Midbrain (tissue), 1 donor: ENCODE measurements around the gene FZD4.
"Not testable (repeated sequence)": the region's sequence is repeated elsewhere in the genome, so short reads cannot be mapped to it uniquely, and the experiment has no call there.

Experiments
- DNase-seq: peaks from one replicate; lab custom pipeline; 2025; lab: John Stamatoyannopoulos, UW

The FZD4 gene

DNA sequence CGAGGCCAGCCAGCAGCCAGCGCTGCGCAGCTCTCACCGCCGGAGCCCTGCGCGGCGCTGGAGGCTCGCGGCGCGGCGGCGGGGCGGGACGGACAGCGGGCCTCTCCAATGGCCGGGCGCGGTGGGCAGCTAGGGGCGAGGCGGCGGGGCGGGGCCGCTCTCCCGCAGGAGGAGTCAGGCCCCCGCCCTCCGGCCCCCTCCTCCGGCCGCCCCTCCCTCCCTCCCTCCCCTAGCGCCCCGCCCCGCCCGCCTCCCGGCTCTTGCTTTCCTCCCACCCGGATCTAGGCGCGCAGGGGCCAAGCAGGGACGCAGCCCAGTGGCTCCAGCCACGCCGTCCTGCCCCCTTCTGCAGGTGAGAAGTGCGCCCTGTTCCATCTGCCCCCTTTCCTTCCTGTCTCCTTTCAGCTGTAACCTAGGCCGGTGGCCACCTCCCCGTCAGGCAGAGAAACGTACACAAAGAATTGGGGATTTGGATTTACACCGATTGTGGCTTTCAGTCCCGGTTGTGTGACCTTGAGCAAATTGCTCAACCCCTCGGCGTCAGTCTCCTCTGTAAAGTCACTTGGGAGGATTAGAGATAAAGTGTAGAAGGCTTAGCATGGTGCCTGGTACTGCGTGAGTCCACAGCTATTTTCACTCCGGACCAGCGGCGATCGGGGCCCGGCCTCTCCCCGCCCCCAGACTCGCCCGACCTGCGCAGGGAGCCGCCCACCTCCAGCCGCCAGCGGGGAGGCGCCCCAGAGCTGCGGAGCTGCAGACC lies at the start of gene FZD4:
FZD4 (minus strand) TSS at position 35 of the 760 bp plus-strand sequence. CDS start 310 bp downstream, outside the sequence.
- peak; percentile 86 for DNase-seq

DNA sequence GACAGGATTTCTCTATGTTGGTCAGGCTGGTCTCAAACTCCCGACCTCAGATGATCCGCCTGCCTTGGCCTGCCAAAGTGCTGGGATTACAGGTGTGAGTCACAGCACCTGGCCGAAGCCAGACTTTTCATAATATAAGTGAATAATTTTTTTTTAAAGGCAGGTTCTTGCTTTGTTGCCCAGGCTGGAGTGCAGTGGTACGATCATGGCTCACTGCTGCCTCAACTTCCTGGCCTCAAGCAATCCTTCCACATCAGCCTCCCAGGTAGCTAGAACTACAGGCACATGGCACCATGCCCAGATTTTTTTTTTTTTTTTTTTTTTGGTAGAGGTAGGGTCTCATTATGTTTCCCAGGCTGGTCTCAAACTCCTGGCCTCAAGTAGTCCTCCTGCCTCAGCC lies 49.1 kb upstream of the FZD4 start:
- not testable (repeated sequence) for DNase-seq

DNA sequence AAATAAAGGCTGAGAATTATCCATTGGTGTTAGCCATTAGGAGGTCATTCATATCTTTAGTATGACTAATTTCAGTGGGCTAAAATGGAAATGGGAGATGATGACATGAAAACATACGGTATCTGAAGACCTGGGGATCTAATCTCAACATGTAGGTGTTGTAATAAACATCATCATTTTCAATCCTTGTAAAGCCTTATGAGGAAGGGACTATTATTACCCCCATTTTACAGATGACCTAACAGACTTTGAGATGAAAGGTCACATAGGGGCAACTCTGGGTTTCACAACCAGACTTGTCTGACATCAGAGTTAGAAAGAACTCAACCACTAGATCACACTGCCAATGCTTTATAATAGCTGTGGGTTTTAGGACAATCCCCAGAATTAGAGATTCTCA lies 47.7 kb upstream of the FZD4 start:
- DNase-seq = no peak

DNA sequence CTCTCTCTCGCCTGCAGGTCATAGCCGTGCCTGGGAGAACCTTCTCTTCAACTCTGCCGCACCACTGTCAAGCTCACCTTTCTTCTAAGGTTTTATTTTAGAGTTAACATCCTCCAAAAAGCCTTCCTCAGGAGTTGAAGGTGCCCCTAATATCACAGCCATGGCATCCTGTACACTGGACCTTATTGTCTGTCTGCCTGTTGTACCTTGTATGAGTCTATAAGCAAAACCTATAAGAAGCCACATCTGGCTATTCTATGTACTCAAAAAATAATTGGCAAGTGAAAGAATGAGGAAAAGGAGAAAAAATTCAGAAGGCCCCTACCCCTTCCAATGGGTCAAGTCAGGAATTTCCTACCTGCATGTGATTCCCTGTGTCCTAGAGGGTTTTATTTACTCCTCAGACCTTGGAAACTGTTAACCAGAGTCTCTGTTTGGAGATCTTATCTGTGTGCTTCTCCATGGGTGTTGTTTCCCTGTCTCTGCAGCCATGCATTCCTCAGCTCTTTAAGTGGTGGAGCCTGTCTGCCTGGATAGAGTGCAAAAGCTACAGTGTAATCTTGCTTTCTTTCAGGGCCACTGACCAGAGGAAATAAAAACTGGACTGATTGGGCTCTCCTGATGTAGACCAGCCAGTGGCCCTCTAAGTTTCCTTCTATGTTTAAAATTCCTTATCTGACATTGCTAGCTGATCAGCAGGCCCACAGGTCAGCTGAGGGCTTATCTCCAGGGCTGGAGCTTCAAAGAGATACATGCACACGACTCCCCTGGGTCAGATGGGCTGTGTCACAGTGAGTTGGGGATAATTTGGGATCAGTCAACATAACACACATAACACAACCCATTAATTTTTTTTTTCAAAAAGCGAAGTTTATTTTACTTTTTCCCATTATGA lies 44.9 kb upstream of the FZD4 start:
- DNase-seq = no peak

DNA sequence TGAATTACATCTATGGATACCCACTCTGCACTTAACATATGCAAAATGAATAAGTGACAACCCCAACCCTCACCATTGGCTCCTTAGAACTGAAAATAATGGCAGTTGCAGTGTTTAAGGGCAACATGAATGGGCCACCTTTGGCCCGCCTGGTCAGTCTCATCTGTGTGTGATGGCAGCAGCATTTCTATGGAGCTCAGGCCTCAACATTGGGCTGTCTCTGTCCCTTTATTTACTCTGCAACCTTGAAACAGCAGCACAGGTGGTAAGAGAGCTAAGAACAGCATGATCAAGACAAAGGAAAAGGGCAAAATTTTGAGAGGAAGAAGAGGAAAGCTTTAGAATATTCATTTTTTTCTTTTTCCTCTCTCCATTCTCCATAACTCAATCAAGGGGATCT lies 44.2 kb upstream of the FZD4 start:
- no peak for DNase-seq

DNA sequence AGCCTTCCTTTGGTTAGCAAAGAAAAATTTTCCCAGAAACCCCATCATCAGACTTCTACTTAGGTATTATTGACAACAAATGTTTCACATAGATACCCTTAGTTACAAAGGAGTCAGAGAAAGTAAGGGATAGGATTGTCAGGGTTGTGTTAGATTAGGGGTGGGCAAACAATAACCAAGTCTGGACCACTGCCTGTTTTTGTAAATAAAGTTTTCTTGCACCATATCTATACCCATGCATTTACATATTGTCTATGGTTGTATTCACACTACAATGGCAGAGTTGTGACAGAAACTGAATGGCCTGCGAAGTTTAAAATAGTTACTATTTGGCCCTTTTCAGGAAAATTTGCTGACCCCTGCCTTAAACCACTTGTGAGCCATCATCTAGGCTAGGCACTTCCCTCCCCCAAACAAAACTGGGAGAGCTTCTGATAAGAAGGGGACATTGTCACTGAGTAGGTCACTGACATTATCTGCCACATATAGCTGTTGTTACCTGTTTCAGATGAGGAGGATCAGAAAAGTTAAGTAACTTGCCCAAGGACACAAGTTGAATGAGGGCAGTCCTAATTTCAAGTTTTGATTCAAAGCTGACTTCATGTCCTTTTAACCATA lies 41.9 kb upstream of the FZD4 start:
- no peak for DNase-seq

DNA sequence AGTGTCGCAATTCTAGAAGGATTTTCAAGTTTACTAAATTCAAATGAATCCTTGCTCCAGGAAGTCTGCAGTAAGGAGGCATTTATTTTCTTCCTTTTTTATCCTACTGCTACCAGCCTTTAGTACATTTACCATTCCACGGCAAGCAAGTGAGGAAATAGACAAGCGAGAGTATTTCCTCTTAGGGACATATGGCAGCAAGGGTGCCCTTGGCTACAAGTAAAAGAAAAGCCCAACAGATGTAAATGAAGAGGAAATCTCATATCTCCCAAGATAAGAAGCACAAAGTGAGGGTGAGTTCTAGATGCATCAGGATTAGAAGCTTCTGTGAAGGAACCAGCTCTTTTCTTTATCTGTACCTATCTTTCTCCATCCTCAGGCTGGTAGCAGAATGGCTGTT lies 37.8 kb upstream of the FZD4 start:
- DNase-seq = no peak

DNA sequence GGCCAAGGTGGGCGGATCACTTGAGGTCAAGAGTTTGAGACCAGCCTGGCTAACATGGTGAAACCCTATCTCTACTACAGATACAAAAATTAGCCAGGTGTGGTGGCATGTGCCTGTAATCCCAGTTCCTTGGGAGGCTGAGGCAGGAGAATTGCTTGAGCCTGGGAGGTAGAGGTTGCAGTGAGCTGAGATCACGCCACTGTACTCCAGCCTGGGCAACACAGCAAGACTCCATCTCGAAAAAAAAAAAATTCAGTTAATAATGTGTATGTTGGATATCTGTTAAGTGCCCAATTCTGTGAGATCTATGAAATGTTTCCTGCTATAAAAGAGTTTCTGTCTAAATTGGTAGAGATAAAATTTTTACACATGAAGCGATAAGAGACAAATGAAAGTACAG lies 37.1 kb upstream of the FZD4 start:
- not testable (repeated sequence) for DNase-seq

DNA sequence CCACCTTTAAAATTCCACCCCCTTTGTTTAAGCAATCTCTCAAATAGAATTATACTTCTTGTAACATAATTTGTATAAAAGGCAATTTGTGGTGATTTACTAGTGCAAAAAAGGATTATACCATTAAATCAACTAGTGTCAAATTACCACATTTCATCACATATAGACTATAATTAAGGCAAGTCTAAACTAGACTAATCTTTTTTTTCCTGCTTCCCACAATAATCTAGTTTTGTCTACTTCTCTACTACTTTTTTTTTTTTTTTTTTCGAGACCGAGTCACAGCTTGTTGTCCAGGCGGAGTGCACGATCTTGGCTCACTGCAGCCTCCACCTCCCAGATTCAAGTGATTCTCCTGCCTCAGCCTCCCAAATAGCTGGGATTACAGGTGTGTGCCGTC lies 36.1 kb upstream of the FZD4 start:
- no peak for DNase-seq

DNA sequence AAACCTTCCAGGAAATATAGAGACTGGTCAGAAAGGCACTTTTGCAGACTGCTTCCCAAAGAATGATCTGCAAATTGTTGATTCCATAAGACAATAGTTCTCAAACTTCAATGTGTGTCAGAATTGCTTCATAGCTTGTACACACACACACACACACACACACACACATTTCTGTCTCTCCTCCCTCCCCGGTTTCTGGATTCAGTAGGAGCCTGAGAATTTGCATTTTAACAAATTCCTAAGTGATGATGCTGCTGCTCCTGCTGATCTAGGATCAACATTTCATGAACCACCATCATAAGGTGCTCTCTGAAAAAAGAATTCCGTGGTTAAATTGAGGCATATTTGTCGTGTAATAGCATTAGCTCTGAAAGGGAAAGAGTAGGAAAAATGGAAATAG lies 35.3 kb upstream of the FZD4 start:
- no peak for DNase-seq

DNA sequence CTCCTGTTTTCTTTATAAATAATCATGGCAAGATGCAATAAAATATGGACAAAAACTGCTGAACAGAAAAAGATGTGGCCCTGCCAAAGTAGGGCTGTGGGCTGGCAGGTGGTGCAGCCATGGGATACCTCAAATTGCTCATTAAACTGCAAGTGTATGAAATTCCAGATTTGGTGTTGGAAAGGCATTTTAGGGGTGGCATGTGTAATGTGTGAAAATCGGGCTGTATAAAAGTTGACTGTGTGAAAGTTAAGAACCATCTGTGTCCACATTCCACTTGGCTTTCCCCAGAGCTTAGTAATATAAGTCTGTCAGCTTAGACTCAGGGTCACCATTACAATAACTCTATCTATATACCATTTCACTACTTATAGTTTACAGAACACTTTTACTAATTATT lies 34.8 kb upstream of the FZD4 start:
- DNase-seq = no peak

DNA sequence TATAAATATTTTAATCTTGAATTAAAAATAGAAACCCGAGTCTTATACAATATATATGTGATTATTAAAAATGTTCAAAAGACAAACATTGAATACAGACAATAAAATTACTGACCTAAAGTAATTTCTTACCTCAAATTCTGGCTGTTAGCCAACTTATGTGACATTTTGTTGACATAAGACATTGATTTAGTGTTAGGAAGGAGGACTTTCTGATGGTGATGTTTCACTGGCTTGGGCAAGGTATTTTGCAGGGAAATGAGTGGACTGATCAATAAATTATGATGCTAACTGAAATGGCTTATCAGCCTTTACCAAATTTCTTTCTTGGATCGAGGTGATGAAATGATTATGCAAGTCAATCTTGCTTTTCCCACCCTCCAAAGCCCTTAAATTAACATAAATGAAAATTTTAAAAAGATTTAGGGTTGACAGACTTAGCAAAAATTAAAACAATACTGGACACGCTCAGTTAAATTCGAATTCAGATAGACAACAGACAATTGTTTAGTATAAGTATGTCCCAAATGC lies 33.2 kb upstream of the FZD4 start:
- DNase-seq = no peak

DNA sequence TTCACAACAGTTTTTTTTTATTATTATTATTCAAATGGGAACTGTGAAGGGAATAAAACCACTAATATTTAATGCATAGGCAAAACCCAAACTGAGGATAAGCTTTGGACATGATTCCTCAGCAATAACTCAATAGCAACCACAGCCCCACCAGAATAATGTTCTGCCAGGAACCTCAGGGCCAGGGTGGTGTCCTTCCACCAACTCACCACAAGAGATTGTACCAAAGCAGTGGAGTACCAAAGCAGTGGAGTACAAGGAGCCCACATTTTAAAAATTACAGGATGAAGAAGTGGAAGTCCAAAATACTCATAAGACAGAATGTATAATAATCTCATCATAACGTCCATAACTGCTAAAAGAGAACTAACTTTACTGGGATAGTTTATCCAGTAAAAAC lies 32.5 kb upstream of the FZD4 start:
- no peak for DNase-seq

DNA sequence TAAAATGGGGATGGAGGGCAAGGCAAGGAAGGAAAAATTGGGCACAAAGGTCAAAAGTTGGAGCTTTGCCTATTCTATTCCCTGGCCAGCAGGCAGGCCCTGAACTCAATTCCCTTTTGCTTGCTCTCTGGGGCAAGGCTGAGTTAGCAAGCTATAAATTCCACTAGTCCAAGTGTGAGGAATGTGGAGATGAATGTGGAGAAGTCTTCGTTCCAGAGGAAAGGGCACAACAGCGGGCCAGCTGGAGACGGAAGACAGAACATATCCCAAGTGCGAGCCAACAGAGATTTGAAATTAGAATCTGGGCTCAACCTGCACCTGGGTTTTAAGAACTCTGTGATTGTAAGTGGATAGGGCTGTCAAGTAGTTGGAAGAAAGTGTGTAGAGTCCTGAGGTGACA lies 29.5 kb upstream of the FZD4 start:
- no peak for DNase-seq

DNA sequence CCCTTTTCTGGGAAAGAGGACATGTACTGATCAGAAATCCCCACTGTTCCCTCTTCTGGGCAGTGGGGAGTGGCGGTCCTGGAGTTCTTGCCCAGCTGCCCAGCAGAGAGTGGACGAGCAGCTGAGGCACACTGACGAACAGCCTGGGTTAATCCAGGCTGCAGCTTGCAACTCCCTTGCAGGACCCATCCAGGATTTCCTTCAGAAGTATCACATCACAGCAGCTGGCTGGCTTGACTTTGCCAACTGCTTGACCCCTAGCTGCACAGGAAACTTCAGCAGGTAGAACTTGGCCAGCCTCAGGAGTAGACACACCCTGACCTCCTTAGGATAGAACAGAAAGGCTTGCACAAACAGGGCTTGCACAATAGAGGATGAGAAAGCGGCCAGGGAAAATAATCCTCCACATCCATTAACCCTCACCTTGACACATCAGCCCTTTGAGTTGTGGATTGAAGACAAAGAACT lies 27.9 kb upstream of the FZD4 start:
- DNase-seq = no peak

DNA sequence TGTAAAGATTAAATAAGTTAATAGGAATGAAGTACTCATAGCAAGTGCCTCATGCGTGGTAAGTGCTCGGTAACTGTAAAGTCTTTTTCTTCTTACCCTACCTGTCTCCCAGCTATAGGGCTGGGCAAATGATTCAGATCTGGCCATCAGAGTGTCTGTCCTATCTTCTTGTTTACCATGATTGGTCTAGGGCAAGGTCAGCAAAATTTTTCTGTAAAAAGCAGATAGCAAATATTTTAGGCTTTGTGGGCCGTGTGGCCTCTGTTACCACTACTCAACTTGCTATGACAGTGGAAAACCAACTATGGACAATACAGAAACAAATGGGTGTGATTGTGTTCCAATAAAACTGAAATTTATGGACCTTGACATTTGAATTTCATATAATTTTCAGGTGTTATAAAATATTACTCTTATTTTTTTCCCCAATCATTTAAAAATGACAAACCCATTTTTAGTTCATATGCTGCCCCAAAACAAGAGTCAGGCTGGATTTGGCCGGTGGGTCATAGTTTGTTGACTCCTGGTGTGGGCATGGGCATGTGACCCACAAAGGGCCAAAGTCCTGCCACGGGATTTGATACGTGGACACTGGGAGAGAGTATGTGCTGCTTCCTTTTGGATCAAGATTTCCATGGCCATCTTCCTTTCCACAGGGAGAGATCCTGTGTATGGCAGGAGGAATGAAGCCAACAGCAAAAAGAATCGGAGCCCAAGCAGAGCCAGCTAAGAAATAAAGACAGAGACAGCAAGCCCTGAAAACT lies 26.8 kb upstream of the FZD4 start:
- DNase-seq = no peak

DNA sequence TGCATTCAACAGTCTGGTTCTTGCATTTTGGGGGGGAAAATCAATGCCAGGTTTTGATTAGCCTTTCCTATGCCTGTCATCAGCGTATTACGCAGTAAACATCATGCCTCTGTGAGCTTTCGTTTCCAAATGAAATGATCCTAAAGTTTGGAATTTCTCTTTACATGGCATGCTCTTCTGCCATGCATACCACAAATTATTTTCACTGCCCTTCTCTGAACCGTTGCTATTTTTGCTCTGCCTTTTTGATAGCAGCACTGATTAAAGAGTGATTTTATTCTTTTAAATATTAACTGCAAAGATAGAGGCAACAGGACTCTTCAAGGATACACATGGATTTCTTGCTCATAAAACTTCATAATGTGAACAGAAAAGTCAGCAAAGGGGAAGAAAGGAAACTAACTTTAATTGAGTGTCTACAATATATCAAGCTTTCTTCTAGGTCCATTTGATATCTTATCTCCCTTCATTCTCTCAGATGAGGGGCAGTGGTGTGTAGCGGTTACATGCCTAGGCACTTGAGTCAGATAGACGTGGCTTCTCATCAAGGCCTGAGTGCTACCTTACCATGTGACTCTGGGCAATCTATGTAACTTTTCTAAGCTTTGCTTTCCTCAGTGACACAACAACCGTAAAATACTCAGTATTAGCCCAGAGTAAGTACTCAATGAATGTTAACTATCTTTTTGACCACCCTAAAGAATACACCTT lies 25.0 kb upstream of the FZD4 start:
- no peak for DNase-seq

DNA sequence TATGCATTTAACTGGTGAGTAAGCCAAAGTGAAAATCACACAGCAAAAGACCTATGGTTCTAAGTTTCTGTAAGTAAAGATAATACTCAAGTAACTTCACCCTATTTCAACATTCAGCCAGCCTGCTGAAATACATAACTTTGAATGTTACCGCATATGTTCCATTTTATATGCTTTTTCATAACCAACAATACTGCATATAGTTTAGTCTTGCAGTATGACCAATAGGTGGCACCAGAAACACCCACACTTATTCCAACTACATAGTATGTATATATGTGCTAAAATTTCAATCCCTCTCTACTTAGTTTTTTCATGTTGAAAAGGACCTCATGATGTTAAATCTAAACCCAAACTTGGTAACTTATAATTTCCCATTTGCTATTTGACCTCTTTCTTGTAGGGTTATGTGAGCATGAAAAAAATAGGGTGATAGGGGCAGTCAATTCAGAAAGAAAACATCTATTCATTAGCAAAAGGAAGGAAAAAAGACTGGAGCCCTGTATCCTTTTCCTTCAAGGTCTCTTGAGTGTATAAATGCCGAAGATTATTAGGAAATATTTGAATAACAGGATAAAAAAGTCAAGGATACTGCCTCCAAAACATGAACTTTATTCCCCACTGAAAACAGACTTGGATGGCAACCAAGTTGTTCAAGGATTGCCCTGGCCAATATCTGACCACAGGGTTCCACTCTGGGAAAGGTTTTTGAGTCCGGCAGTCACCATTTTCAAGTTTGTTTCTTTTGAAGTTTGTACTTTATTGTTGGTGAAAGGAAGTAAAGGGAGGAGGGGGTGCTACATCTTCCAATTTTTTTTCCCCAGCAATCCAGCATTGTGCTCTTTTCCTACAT lies 23.8 kb upstream of the FZD4 start:
- no peak for DNase-seq

DNA sequence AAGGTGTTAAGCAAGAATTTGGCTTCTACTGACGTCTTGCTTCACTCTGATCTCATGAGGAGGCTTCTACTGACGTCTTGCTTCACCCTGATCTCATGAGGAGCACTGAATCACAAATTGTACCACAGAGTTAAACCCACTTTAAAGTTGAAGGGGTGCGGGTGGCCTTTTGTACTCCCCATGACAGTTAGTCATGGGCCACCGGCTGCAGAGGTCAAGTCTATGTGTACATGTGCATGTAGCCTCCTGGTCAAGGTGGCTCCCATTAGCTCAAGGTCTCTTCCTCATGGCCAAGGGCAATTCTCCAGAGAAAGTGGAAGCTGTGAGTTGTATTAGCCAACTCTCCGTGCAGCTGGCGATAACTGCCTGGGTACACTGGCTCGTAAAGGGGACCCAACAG lies 23.1 kb upstream of the FZD4 start:
- DNase-seq = no peak

DNA sequence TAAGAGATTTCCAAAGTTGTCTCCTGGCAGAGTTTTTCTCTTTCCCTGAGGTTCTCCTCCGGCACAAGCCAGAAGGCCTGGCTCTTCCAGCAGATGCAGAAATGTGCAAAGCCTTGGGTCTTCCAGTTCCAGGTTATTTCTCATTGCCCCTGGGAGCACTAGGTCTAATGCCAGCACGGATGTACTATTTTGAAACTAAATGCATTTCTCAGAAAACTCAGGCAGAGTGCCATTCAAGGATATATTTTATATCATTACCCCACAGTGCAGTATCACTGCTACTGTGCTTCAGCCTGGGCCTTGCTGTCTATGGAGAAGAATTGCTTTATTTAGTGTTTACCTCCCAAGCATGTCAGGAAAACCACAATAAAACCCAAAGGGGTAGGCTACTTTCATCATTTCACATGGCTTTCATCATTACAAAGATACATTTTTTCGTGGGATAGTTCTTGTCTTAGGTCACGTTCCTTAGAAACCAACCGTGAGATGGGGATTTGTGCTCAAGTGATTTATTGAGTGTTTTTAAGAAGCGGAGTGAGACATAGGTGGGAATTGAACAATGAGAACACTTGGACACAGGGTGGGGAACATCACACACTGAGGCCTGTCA lies 22.4 kb upstream of the FZD4 start:
- no peak for DNase-seq
